IMR-90 (cell line): Measurements from ENCODE around the gene EFEMP2. TPM values are rescaled to one million over a fixed set of nuclear protein-coding genes. Genes with fewer than 3 reads are reported as not detected.

Source experiments
- ATAC-seq: fragments of 200-7000 bp; cut with Tn5 transposase; 2 replicates; pipeline ENCODE4 v1.9.1; 2020; ENCODE audit warnings: low read depth, mild to moderate bottlenecking, moderate library complexity
- BruUV-seq: library from RNA; stranded (reverse); fragments of 400-500 nt; replicated peaks from 2 replicates; lab custom pipeline; 2021; lab: Mats Ljungman, UMichigan
- CTCF ChIA-PET: fragments of 300-600 bp; formaldehyde crosslinking; extraction: SDS; loops from one replicate; lab custom pipeline; 2021; ENCODE audit warnings: antibody characterized with exemption; lab: Yijun Ruan, JAX
- POLR2A ChIA-PET: fragments of 300-600 bp; sonication (Branson Sonifier 250); formaldehyde crosslinking; loops from one replicate; lab custom pipeline; 2022; ENCODE audit warnings: antibody characterized with exemption; ENCODE audit not compliant: unreplicated experiment; lab: Charles Lee
- DNase-seq: peaks from one replicate; pipeline ENCODE4 v3.0.0; 2013
- H2AFZ ChIP-seq: replicated peaks from 2 replicates; pipeline ENCODE3; 2013; ENCODE audit warnings: low read length, mild to moderate bottlenecking; ENCODE audit not compliant: poor library complexity
- H2AK5ac ChIP-seq: 2 replicates; pipeline ENCODE4 v1.6.1; 2013; ENCODE audit warnings: low read depth, low read length, inconsistent platforms
- H2AK9ac ChIP-seq: replicated peaks from 2 replicates; pipeline ENCODE3; 2013; ENCODE audit warnings: mild to moderate bottlenecking, low read depth, low read length, moderate library complexity; ENCODE audit not compliant: poor library complexity
- H2BK120ac ChIP-seq: 2 replicates; pipeline ENCODE4 v1.6.1; 2013; ENCODE audit warnings: low read depth, low read length, inconsistent platforms
- H2BK15ac ChIP-seq: 3 replicates; pipeline ENCODE4 v1.6.1; 2013; ENCODE audit warnings: low read depth, low read length, inconsistent platforms
- H2BK20ac ChIP-seq: 2 replicates; pipeline ENCODE4 v1.6.1; 2013; ENCODE audit warnings: low read depth, mild to moderate bottlenecking, inconsistent platforms, low read length, moderate library complexity
- H2BK5ac ChIP-seq: 2 replicates; pipeline ENCODE4 v1.6.1; 2013; ENCODE audit warnings: mild to moderate bottlenecking, low read depth, low read length, inconsistent platforms; ENCODE audit not compliant: poor library complexity, severe bottlenecking
- H3K14ac ChIP-seq: replicated peaks from 2 replicates; pipeline ENCODE4 v1.6.1; 2013; ENCODE audit warnings: low read depth, low read length, inconsistent platforms
- H3K18ac ChIP-seq: 2 replicates; pipeline ENCODE4 v1.6.1; 2013; ENCODE audit warnings: low read depth, low read length, control low read depth
- H3K23ac ChIP-seq: 2 replicates; pipeline ENCODE4 v1.6.1; 2013; ENCODE audit warnings: low read depth, low read length, inconsistent platforms
- H3K27ac ChIP-seq: 2 replicates; pipeline ENCODE4 v1.5.1; 2013; ENCODE audit warnings: mild to moderate bottlenecking, control low read depth, low read length; ENCODE audit not compliant: insufficient read depth
- H3K27me3 ChIP-seq: 2 replicates; pipeline ENCODE4 v1.6.1; 2013; ENCODE audit warnings: low read length; ENCODE audit not compliant: control insufficient read depth, insufficient read depth
- H3K36me3 ChIP-seq: 2 replicates; pipeline ENCODE4 v1.6.1; 2013; ENCODE audit warnings: low read length, mixed read lengths; ENCODE audit not compliant: control insufficient read depth, insufficient read depth
- H3K4ac ChIP-seq: 2 replicates; pipeline ENCODE4 v1.6.1; 2013; ENCODE audit warnings: low read depth, low read length, inconsistent platforms
- H3K4me1 ChIP-seq: 2 replicates; pipeline ENCODE4 v1.6.1; 2013; ENCODE audit warnings: low read length, mixed read lengths; ENCODE audit not compliant: control insufficient read depth, insufficient read depth
- H3K4me2 ChIP-seq: 2 replicates; pipeline ENCODE4 v1.6.1; 2013; ENCODE audit warnings: low read depth, mild to moderate bottlenecking, control low read depth, low read length, moderate library complexity
- H3K4me3 ChIP-seq: 2 replicates; pipeline ENCODE4 v1.5.1; 2013; ENCODE audit warnings: low read depth, mild to moderate bottlenecking, control low read depth, low read length, moderate library complexity; ENCODE audit not compliant: insufficient read depth
- H3K56ac ChIP-seq: 2 replicates; pipeline ENCODE4 v1.6.1; 2013; ENCODE audit warnings: low read length, inconsistent platforms; ENCODE audit not compliant: insufficient read depth; ENCODE audit errors: extremely low read depth
- H3K79me1 ChIP-seq, 2 experiments: 2 replicates each; pipeline ENCODE4 v1.6.1; 2013; ENCODE audit warnings: low read length in 2 of 2, inconsistent platforms in 1 of 2, low read depth in 1 of 2
- H3K9ac ChIP-seq: 2 replicates; pipeline ENCODE4 v1.6.1; 2013; ENCODE audit warnings: low read depth, low read length, control low read depth
- H3K9me1 ChIP-seq: 2 replicates; pipeline ENCODE4 v1.6.1; 2013; ENCODE audit warnings: low read length, inconsistent platforms; ENCODE audit not compliant: insufficient read depth
- H3K9me3 ChIP-seq: 2 replicates; pipeline ENCODE4 v1.6.1; 2013; ENCODE audit warnings: low read length; ENCODE audit not compliant: control insufficient read depth, insufficient read depth
- H4K20me1 ChIP-seq: 2 replicates; pipeline ENCODE4 v1.6.1; 2013; ENCODE audit warnings: low read length, inconsistent platforms; ENCODE audit not compliant: insufficient read depth
- H4K5ac ChIP-seq: 2 replicates; pipeline ENCODE4 v1.6.1; 2013; ENCODE audit warnings: mild to moderate bottlenecking, low read depth, low read length, control low read depth
- H4K8ac ChIP-seq, 2 experiments: 2 replicates each; pipeline ENCODE4 v1.6.1; 2013; ENCODE audit warnings: low read depth in 2 of 2, low read length in 2 of 2, control low read depth in 1 of 2, inconsistent platforms in 1 of 2
- H4K91ac ChIP-seq: 2 replicates; pipeline ENCODE4 v1.6.1; 2013; ENCODE audit warnings: low read depth, low read length, inconsistent platforms; ENCODE audit not compliant: insufficient read depth
- CEBPB ChIP-seq: IDR thresholded peaks from 2 replicates; pipeline ENCODE4 v1.6.1; 2012; ENCODE audit warnings: low read depth, low read length, improper control_type of control experiment
- MXI1 ChIP-seq: IDR thresholded peaks from 2 replicates; pipeline ENCODE4 v1.6.1; 2012; ENCODE audit warnings: low read depth, mild to moderate bottlenecking, low read length, moderate library complexity, borderline replicate concordance
- POLR2A ChIP-seq: IDR thresholded peaks from 2 replicates; pipeline ENCODE4 v1.6.1; 2012; ENCODE audit warnings: mild to moderate bottlenecking, low read depth, low read length
- SMC3 ChIP-seq: fragments of 150-350 bp; IDR thresholded peaks from 2 replicates; pipeline ENCODE4 v1.6.1; 2016; ENCODE audit warnings: low read depth, mild to moderate bottlenecking, antibody characterized with exemption, low read length, moderate library complexity
- WGBS, 2 experiments: methylation state at CpG; one replicate each; pipeline versions ENCODE4 v1.1.5 to v1.1.7; 2013; ENCODE audit warnings: missing lambda C conversion rate in 2 of 2; ENCODE audit not compliant: insufficient read length in 1 of 2; ENCODE audit errors: extremely low coverage in 2 of 2; 5-methylcytosine and 5-hydroxymethylcytosine counted together
- dilution Hi-C: fragments of 300-500 bp; cut with HindIII; formaldehyde crosslinking; loops from one replicate; pipeline ENCODE4 v1.14.3; 2018; ENCODE audit warnings: low sequenced_read_pairs; ENCODE audit not compliant: unreplicated experiment
- in situ Hi-C: fragments of 300-500 bp; cut with MboI; formaldehyde crosslinking; loops from 3 replicates; pipeline ENCODE4 v1.14.3; 2019; ENCODE audit warnings: low sequenced_read_pairs, inconsistent platforms, mixed read lengths
- intact Hi-C: fragments of 100-400 bp; cut with micrococcal nuclease; formaldehyde crosslinking; loops from 2 replicates; pipeline ENCODE4 v1.10.0; 2022
- polyA plus RNA-seq, 3 experiments: library from polyadenylated mRNA; depleted of rRNA; stranded (reverse); fragments of >200 nt; gene quantifications; 2 replicates each; pipeline ENCODE4 v1.2.3, GENCODE V29; 2012; ENCODE audit warnings: low replicate concordance in 1 of 3
- total RNA-seq: library from RNA; depleted of rRNA; stranded (reverse); fragments of >200 nt; gene quantifications from 2 replicates; pipeline ENCODE4 v1.2.3, GENCODE V29; 2012

Gene EFEMP2
- total and polyA plus RNA-seq, 2 of the 4 experiments (the other 2 are of a cell fraction) = 62.7 to 431 TPM

DNA sequence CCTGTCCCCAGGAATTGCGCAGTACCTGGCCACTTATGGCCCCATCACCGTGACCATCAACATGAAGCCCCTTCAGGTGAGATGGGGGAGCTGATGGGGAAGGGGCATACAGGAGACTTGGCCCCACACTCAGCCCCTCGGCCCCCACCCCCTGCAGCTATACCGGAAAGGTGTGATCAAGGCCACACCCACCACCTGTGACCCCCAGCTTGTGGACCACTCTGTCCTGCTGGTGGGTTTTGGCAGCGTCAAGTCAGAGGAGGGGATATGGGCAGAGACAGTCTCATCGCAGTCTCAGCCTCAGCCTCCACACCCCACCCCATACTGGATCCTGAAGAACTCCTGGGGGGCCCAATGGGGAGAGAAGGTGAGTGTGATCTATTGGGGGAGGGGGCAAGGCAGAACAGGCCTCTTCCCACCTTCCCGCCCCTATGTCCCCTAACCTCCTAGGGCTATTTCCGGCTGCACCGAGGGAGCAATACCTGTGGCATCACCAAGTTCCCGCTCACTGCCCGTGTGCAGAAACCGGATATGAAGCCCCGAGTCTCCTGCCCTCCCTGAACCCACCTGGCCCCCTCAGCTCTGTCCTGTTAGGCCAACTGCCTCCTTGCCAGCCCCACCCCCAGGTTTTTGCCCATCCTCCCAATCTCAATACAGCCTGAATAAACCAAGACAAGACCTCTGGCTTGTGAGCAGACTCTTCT is 10.6 kb upstream of the EFEMP2 start:
- H3K27me3 ChIP-seq = no peaks in the 10 kb centered on the region
- 94% methylated on average over 6 of the region's 13 CpGs; no CpG with 5 or more reads in 1 of the 2 experiments for WGBS, 2 experiments
- ATAC-seq = no peak
- H3K18ac ChIP-seq = no peak overlapping the region
- no peak overlapping the region for H3K4ac ChIP-seq
- H4K20me1 ChIP-seq = peaks cover 18% of the 10 kb centered on the region; the same call in 1 of the 2 replicates
- H4K5ac ChIP-seq = no peak overlapping the region
- no peak overlapping the region for H3K4me3 ChIP-seq
- in situ Hi-C loops = loop anchor here (5.0 kb wide), 1 partner anchor 104 kb away; no protein-coding TSS in a partner anchor
- peaks cover 8% of the 10 kb centered on the region for H3K9me1 ChIP-seq
- no peak overlapping the region for H3K27ac ChIP-seq
- no peak overlapping the region for H2AK9ac ChIP-seq
- no peak overlapping the region for H2BK120ac ChIP-seq
- no peak overlapping the region for H2BK5ac ChIP-seq
- no peak overlapping the region for H3K4me2 ChIP-seq
- H3K23ac ChIP-seq = no peak overlapping the region
- no peak overlapping the region for H2BK15ac ChIP-seq
- no peak overlapping the region for H3K14ac ChIP-seq
- H3K4me1 ChIP-seq = peaks cover 2% of the 10 kb centered on the region
- peaks cover 40% of the 10 kb centered on the region for H3K36me3 ChIP-seq
- H2AK5ac ChIP-seq = no peak overlapping the region
- H3K9ac ChIP-seq = no peak overlapping the region
- no TSS peak for BruUV-seq
- H3K79me1 ChIP-seq = peaks cover 9 to 52% of the 10 kb centered on the region in 2 experiments
- H3K9me3 ChIP-seq = no peaks in the 10 kb centered on the region
- H3K56ac ChIP-seq = no peak overlapping the region
- ChIA-PET POLR2A (no interaction called here), CTCF (no interaction called here)
- H4K8ac ChIP-seq = no peak overlapping the region
- no peak for DNase-seq
- H4K91ac ChIP-seq = no peak overlapping the region
- no peak overlapping the region for H2AFZ ChIP-seq
- no peak overlapping the region for H2BK20ac ChIP-seq
- no peak; the same call in 1 of the 2 replicates for TF ChIP-seq POLR2A
- TF ChIP-seq CEBPB = no peak
- no peak for TF ChIP-seq MXI1
- TF ChIP-seq SMC3 = no peak
- dilution Hi-C loops = no loop called here
- intact Hi-C loops = no loop called here
